ENCODE measurements around the gene STING1.
"Not testable (repeated sequence)": the region's sequence is repeated elsewhere in the genome, so short reads cannot be mapped to it uniquely, and the experiment has no call there.

DNA sequence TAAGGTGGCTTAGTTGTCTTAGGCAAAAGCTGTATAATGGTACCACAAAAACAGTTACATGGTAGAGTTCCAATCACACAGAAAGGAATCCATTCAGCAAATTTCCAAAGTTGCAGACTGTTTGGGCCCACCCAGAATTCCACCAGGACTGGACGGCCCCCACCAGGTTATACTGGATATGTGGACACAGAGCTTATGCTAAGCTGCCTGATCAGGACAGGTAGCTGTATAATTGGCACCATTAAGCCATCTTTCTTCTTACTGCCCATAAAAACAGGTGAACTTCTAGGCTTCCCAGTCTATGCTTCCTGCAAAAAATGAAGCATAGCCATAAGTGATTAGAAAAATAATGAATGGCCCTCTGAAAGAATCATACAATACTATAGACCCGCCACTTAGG lies 47.5 kb upstream of the STING1 start:
- not testable (repeated sequence) for TF ChIP-seq POLR2A (IDR thresholded peaks at IDR 0.05; ENCODE audit: low read length); GATA1 (IDR thresholded peaks at IDR 0.05; ENCODE audit: low read depth, low read length)

Data from erythroblast (primary cell).